Activated naive CD8-positive, alpha-beta T cell treated with anti-CD3 and anti-CD28 coated beads, Interleukin-2, amount 50 U/mL, for 24 hours (primary cell): ENCODE data around the gene THADA.

Source experiments
- ATAC-seq: fragments of 150-1000 bp; cut with Tn5 transposase; one replicate; pipeline ENCODE4 v1.10.0; 2021
- DNase-seq: peaks from one replicate; pipeline ENCODE4 v3.0.0; 2021
- H3K27ac Mint-ChIP-seq: one replicate; pipeline ENCODE4 v1.8.0; 2021; ENCODE audit warnings: mild to moderate bottlenecking, mixed read lengths
- H3K27me3 Mint-ChIP-seq: one replicate; pipeline ENCODE4 v1.8.0; 2021; ENCODE audit warnings: mixed read lengths
- H3K36me3 Mint-ChIP-seq: one replicate; pipeline ENCODE4 v1.8.0; 2021; ENCODE audit warnings: low read depth, mixed read lengths
- H3K4me1 Mint-ChIP-seq: one replicate; pipeline ENCODE4 v1.8.0; 2021; ENCODE audit warnings: mixed read lengths
- H3K4me3 Mint-ChIP-seq: one replicate; pipeline ENCODE4 v1.8.0; 2021; ENCODE audit warnings: mild to moderate bottlenecking, moderate library complexity, mixed read lengths
- H3K9me3 Mint-ChIP-seq: one replicate; pipeline ENCODE4 v1.8.0; 2021; ENCODE audit warnings: mixed read lengths

THADA gene

DNA sequence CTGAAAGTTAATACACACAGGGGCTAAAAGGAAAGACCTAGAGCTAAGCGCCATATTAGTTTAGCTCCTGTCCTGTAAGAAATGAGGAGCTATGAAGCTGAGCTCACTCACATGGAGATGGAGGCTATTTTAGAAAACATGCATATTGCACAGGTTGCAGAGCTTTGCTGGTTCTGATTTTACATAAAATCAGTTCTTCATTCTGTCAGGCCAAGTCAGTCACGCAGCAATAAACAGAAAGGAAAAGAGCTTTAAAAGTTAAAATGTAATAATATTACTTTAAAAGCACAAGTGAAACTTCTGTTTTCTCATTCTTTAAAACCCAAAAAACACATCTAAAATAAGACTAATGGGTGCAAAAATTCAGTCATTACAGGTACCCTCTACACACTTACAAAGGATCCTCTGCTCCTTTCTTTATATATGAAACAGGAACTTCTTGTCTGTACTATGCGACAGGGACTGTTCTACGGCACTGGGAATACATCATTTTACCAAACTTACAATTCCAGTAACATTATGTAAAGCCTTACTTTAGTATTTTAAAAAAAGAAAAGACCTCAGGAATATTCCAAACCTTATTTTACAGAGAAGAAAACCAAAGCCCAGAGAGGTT is 113.8 kb downstream of the THADA start:
- no peaks in the 10 kb centered on the region for H3K27me3 Mint-ChIP-seq
- no peak overlapping the region for H3K27ac Mint-ChIP-seq
- H3K9me3 Mint-ChIP-seq = no peaks in the 10 kb centered on the region

DNA sequence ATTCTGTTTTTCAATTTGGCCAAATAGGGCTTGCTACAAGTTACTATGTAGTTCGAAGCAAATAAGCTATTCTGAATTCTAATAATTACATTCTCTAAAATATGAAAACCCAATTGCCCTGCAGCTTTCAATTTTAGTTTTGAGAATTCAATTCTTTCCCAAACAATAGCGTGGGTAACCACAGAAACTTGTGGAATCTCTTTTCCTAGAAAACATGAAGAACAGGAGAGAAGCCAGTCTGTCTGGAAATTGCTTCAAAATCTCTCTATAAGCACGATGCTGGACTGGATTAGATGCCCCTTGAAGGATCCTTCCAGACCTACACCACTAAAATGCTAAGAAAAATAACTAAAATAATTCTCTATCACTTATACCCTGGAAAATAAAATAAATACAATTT is 115.0 kb downstream of the THADA start:
- Mint-ChIP-seq H3K4me3 (no peak overlapping the region), H3K36me3 (peaks cover 7% of the 10 kb centered on the region), H3K4me1 (peaks cover 6% of the 10 kb centered on the region), H3K27me3 (no peaks in the 10 kb centered on the region), H3K9me3 (no peaks in the 10 kb centered on the region), H3K27ac (no peak overlapping the region)
- ATAC-seq (no peak), DNase-seq (no peak)

More for the DNA sequence above, 113.8 kb downstream of the THADA start:
- Mint-ChIP-seq H3K4me3 (no peak overlapping the region), H3K4me1 (peaks cover 6% of the 10 kb centered on the region), H3K36me3 (peaks cover 3% of the 10 kb centered on the region)
- ATAC-seq (no peak), DNase-seq (no peak)

DNA sequence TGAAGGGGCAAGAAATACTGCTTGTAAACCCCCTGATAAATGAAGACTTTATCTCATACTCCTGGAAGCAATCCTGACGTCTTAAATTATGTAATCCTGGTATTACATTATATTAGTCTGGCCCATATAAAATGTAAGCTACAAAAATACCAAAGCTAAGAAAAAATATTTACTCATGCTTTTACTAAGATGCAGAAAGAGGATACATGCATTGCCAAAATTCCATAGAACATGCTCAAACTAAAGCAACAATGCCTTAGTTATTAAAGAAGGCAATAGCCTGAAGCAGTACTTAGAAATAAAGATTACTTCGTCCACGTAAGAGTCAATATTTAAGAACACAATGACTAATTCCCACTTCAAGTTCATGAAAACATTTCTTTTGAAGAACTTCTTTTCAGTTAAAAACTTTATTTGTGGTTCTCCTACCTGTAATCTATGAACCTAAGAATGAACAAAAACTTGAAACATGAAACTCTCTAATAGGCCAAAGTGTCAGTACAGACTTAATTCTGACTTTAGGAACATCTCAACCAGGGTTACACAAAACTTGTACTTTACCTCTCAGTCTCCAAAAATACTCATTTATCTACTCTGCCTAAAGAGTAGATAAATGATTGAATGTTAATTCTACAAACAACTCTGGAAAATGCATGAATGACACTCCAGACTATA is 117.3 kb downstream of the THADA start:
- Mint-ChIP-seq H3K27me3 (no peaks in the 10 kb centered on the region), H3K36me3 (peaks cover 7% of the 10 kb centered on the region), H3K9me3 (no peaks in the 10 kb centered on the region), H3K4me3 (no peak overlapping the region), H3K4me1 (peaks cover 6% of the 10 kb centered on the region), H3K27ac (no peak overlapping the region)
- no peak for ATAC-seq
- DNase-seq = no peak

DNA sequence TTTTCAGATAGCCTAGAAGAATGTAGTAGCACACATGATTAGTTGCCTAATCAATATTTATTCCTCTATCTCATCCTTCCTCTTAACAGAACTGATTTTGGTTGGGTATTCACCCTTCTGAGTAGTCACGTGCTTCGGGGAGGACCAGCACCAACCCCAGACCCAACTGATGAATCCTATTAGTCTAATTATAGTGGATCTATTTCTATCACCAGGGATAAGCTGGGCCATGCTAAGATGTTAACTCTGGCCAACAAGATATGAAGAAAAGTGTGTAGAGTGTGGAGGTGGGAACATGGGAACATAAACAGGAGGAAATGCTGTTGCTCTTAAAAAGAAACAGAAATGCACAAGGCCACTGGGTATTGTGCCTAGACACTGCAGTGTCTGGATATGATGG is 119.9 kb downstream of the THADA start:
- Mint-ChIP-seq H3K4me1 (no peaks in the 10 kb centered on the region), H3K9me3 (no peaks in the 10 kb centered on the region), H3K36me3 (peaks cover 5% of the 10 kb centered on the region)

DNA sequence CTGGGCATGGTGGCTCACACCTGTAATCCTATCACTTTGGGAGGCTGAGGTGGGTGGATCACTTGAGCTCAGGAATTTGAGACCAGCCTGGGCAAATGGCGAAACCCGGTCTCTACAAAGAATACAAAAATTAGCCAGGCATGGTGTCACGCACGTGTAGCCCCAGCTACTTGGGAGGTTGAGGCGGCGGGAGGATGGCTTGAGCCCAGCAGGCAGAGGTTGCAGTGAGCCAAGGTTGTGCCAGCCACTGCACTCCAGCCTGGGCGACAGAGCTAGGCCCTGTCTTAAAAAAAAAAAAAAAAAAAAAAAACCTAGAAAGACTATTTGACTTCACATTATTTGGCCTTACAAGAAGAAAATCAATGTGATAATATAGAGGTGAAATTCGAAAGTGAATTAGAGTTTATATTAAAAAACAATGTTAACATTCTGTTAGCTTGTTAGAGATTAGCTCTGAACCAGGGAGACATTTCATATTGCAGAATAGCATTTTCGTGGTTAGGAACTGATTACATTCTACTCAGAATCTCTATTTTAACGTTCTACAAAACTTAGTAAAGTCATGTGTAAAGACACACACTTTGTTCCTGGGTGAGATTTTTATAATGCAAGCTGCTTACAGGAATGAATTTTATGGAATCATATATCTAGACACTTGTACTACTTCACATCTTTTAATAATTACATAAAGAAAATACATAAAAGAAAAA is 120.5 kb downstream of the THADA start:
- peaks cover 5% of the 10 kb centered on the region for H3K36me3 Mint-ChIP-seq
- no peaks in the 10 kb centered on the region for H3K27me3 Mint-ChIP-seq
- DNase-seq (no peak), ATAC-seq (no peak)
- H3K27ac Mint-ChIP-seq = no peak overlapping the region
- H3K9me3 Mint-ChIP-seq = no peaks in the 10 kb centered on the region
- no peak overlapping the region for H3K4me3 Mint-ChIP-seq
- H3K4me1 Mint-ChIP-seq = no peaks in the 10 kb centered on the region

More for the DNA sequence above, 119.9 kb downstream of the THADA start:
- ATAC-seq (no peak), DNase-seq (no peak)
- no peak overlapping the region for H3K4me3 Mint-ChIP-seq
- H3K27me3 Mint-ChIP-seq = no peaks in the 10 kb centered on the region
- no peak overlapping the region for H3K27ac Mint-ChIP-seq

DNA sequence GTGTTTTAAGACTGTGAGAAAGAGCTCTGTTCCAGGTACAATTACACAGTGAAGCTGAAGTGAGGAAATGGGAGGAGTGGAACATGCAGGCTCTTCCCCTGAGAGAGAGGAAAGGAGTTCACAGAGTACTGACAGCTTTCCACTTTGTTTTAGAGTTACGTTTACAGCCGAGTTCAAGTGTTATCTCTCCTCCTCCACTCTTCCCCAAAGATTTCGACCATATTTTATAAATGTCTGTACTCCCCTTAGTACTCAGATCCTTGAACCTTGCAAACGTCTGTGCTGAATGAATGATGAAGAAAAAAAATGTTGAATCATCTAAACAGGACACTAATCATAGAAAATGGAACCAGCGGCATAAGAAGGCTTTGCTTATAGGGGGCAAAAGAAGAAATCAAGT is 121.6 kb downstream of the THADA start:
- no peaks in the 10 kb centered on the region for H3K9me3 Mint-ChIP-seq
- DNase-seq (no peak), ATAC-seq (no peak)
- H3K4me1 Mint-ChIP-seq = no peaks in the 10 kb centered on the region
- no peak overlapping the region for H3K27ac Mint-ChIP-seq
- H3K36me3 Mint-ChIP-seq = peaks cover 5% of the 10 kb centered on the region
- H3K27me3 Mint-ChIP-seq = no peaks in the 10 kb centered on the region
- H3K4me3 Mint-ChIP-seq = no peak overlapping the region

DNA sequence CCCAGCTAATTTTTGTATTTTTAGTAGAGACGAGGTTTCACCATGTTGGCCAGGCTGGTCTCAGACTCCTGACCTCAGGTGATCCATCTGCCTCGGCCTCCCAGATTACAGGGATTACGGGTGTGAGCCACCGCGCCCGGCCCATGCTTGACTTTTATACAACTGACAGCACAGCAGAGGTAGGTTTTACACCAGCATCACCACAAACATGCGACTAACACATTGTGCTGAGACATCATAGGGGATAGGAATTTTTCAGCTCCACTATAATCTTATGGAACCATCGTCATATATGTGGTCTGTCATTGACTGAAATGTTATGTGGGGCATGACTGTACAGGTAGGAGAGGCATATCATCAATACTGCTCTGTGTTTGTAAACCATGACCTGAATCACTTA is 122.1 kb downstream of the THADA start:
- Mint-ChIP-seq H3K4me3 (no peak overlapping the region), H3K27me3 (no peaks in the 10 kb centered on the region), H3K27ac (no peak overlapping the region), H3K4me1 (no peaks in the 10 kb centered on the region), H3K9me3 (no peaks in the 10 kb centered on the region), H3K36me3 (peaks cover 5% of the 10 kb centered on the region)
- no peak for DNase-seq
- ATAC-seq = no peak

DNA sequence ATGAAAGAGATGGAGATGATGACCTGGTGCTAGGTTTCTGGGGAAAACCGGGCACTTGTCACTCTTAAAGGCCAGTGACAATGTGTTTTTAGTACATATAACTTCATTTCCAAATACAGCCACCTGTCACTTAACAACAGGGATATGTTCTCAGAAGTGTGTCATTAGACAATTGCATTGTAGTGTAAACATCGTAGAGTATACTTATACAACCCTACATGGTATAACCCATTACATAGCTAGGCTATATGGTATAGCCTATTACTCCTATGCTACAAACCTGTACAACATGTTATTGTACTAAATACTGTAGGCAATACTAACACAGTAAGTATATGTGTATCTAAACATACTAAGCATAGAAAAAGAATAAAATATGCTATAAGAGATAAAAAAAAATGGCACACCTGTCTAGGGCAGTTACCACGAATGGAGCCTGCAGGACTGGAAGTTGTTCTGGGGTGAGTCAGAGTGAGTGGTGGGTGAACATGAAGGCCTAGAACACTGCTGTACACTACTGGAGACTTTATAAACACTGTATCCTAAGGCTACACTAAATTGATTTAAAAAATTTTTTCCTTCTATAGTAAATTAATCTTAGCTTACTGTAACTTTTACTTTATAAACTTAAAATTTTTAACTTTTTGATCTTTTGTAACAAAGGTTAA is 123.2 kb downstream of the THADA start:
- Mint-ChIP-seq H3K27me3 (no peaks in the 10 kb centered on the region), H3K36me3 (peaks cover 5% of the 10 kb centered on the region), H3K9me3 (no peaks in the 10 kb centered on the region), H3K4me1 (no peaks in the 10 kb centered on the region), H3K27ac (no peak overlapping the region), H3K4me3 (no peak overlapping the region)
- no peak for DNase-seq
- ATAC-seq = no peak

DNA sequence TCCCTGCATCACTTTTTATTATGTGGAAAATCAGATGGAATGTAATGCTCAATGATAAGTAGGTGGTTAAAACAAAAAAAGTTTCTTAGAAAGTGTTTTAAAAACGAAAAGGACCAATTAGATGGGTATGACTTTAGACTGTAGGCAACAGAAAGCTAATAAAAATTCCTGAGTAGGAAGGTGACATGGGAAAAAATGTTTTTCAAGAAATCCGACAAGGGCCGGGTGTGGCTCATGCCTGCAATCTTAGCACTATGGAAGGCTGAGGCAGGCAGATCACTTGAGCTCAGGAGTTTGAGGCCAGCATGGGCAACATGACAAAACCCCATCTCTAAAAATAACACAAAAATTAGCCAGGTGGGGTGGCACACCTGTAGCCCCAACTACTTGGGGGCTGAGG is 126.1 kb downstream of the THADA start:
- Mint-ChIP-seq H3K36me3 (peaks cover 6% of the 10 kb centered on the region), H3K4me3 (no peak overlapping the region), H3K27me3 (no peaks in the 10 kb centered on the region), H3K27ac (no peak overlapping the region), H3K9me3 (no peaks in the 10 kb centered on the region), H3K4me1 (no peaks in the 10 kb centered on the region)
- no peak for ATAC-seq
- DNase-seq = no peak

DNA sequence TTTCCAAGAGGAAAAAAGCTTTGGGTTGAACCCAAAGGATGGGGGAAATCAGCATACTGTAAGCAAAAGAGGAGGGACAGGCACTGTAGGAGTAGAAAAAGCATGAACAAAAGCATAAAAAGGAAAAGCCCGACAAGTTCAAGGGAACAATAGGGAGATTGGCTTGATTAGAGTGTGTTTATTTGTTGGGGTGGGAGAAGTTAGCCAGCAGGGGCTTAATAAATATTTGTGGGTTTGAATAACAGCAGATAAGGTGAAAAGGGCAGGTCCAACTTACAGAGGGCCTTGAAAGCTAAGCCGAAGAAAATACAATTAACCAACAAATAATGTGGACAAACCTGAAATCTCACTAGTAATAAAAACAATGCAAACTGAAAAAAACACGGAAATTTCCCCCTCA is 126.7 kb downstream of the THADA start:
- Mint-ChIP-seq H3K9me3 (no peaks in the 10 kb centered on the region), H3K36me3 (peaks cover 6% of the 10 kb centered on the region), H3K27me3 (no peaks in the 10 kb centered on the region), H3K4me1 (no peaks in the 10 kb centered on the region), H3K4me3 (no peak overlapping the region), H3K27ac (no peak overlapping the region)
- ATAC-seq = no peak
- no peak for DNase-seq

DNA sequence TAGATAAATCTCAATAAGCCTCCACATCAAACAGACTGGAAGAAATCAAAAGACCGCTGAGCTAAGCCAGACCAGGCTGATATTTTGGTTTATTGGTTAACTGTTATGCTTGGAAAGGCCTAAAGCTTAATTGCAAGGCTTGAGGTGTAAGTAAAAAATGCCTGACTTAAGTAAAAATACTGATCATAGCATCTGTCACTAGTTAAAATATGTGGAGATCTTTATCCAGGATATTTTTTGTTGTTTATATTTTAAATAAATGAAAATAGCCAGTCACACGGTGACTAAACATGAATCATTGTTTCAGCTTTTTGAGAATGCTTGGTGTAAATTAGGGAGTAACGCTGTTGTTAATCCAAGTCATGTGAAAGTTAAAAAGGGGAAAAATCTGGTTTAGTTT is 127.9 kb downstream of the THADA start:
- no peak overlapping the region for H3K27ac Mint-ChIP-seq
- no peak for DNase-seq
- no peaks in the 10 kb centered on the region for H3K27me3 Mint-ChIP-seq
- H3K36me3 Mint-ChIP-seq = peaks cover 6% of the 10 kb centered on the region
- no peak overlapping the region for H3K4me3 Mint-ChIP-seq
- H3K4me1 Mint-ChIP-seq = no peaks in the 10 kb centered on the region
- H3K9me3 Mint-ChIP-seq = no peaks in the 10 kb centered on the region
- ATAC-seq = no peak

DNA sequence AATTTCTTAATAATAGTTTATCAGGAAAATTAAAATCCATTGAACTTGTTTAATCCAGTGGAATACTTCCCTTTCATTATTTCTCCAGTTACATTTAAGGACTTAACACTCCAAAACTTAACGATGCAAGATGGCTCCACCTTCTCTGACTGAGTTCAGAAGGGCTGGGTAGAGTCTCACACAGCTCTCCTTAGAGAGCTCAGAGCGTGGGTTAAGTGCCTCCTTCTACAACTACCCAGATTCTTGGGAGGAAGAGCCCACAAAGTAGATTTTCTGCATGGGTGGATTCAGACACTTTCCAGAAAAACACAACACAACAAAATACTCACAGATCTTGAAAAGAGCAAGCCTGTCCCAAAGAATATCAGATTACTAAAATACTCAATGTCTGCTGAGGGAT is 130.6 kb downstream of the THADA start:
- Mint-ChIP-seq H3K27me3 (no peaks in the 10 kb centered on the region), H3K4me1 (peaks cover 2% of the 10 kb centered on the region), H3K36me3 (peaks cover 9% of the 10 kb centered on the region), H3K4me3 (no peak overlapping the region), H3K27ac (no peak overlapping the region), H3K9me3 (no peaks in the 10 kb centered on the region)
- DNase-seq (no peak), ATAC-seq (no peak)

DNA sequence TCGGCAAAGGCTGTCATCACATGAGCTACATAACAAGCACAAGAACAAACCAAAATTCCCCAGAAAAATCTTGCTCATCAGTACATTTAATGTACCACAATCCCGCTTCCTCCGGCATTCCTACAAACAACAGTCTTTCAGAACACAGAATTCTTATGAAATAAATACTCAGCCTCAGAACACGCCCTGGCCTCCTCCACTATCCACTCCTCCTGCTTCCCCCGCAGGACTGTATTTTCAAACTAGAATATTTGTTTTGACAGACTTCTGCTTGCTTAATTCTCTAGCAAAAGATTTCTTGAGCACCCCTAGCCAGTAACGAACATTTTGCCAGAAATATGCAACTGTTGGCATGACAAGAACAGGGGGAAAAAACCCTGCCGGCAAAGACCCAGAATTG is 131.2 kb downstream of the THADA start:
- ATAC-seq = no peak
- H3K4me3 Mint-ChIP-seq = no peak overlapping the region
- peaks cover 9% of the 10 kb centered on the region for H3K36me3 Mint-ChIP-seq
- H3K27ac Mint-ChIP-seq = no peak overlapping the region
- DNase-seq = no peak
- H3K27me3 Mint-ChIP-seq = no peaks in the 10 kb centered on the region
- no peaks in the 10 kb centered on the region for H3K9me3 Mint-ChIP-seq
- H3K4me1 Mint-ChIP-seq = peaks cover 2% of the 10 kb centered on the region

DNA sequence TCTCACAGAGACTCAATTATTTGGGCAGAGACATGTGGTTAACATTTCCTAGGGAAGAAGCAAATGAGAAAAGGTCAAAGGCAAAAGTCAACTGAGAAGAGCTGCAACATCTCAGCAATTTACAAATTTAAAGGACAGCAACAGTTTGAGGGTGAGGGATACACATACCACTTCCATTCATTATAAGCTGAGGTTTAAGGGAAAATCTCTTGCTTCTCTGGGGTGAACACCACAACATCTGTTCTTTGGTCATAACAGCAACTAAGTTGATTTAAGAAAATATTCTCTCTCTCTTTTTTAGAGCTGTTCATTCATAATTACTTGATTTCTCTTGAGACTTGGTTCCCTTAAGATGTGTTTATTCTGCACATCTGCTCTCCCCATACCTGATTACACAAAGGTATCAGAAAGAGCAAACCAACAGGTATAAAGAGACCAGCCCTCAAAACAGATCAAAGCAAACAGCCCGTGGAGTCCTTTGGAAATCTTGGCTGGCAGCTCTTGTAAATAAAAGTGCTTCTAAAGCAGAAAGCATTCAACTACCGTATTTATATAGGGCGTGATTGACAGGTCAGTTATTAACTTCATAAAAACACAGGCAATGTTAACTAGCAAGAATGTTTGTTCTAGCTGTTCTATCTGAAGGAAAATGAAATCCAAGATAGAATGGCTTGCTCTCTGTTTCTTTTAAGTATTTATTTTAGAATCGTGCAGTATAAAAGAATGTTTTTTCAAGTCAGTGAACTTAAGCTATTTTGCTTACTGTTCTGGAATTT is 132.8 kb downstream of the THADA start:
- peaks cover 6% of the 10 kb centered on the region for H3K4me1 Mint-ChIP-seq
- peaks cover 12% of the 10 kb centered on the region for H3K36me3 Mint-ChIP-seq
- no peak for DNase-seq
- no peak overlapping the region for H3K4me3 Mint-ChIP-seq
- H3K27me3 Mint-ChIP-seq = no peaks in the 10 kb centered on the region
- no peak overlapping the region for H3K27ac Mint-ChIP-seq
- no peaks in the 10 kb centered on the region for H3K9me3 Mint-ChIP-seq
- no peak for ATAC-seq
